Right cardiac atrium (tissue), 5 donors: ENCODE data around the gene CCDC112. TPM values are rescaled to one million over a fixed set of nuclear protein-coding genes. Genes with fewer than 3 reads are reported as not detected.

Experiments
- ATAC-seq, 2 donors: fragments of 200-7000 bp; cut with Tn5 transposase; one replicate each; pipeline versions ENCODE4 v1.8.0 to v1.9.1; 2020; ENCODE audit warnings: moderate library complexity in 2 of 2, mild to moderate bottlenecking in 1 of 2
- DNase-seq, 3 donors: peaks; one replicate each; pipeline ENCODE4 v3.0.0-alpha.2; 2020
- H3K27ac ChIP-seq: one replicate; pipeline ENCODE4 v1.5.1; 2013; ENCODE audit warnings: mild to moderate bottlenecking, low read length, control low read depth, moderate library complexity
- H3K27me3 ChIP-seq: one replicate; pipeline ENCODE4 v1.6.1; 2013; ENCODE audit not compliant: control insufficient read depth, insufficient read depth
- H3K4me1 ChIP-seq: one replicate; pipeline ENCODE4 v1.6.1; 2013; ENCODE audit warnings: low read length; ENCODE audit not compliant: control insufficient read depth, insufficient read depth
- H3K4me3 ChIP-seq: one replicate; pipeline ENCODE4 v1.5.1; 2013; ENCODE audit warnings: low read length, control low read depth
- H3K9me3 ChIP-seq: one replicate; pipeline ENCODE4 v1.6.1; 2013; ENCODE audit warnings: low read length; ENCODE audit not compliant: control insufficient read depth
- WGBS: extraction: QIAGEN DNeasy Blood & Tissue Kit; methylation state at CpG from one replicate; pipeline ENCODE4 v1.1.7; 2013; 5-methylcytosine and 5-hydroxymethylcytosine counted together
- intact Hi-C, 4 donors: fragments of 100-400 bp; cut with DNase I; formaldehyde crosslinking; loops; one replicate each; pipeline versions ENCODE4 v1.11.0 to v1.14.0; 2022 to 2023
- polyA plus RNA-seq: library from polyadenylated mRNA; stranded (reverse); fragments of 200-250 nt; gene quantifications from one replicate; pipeline ENCODE4 v1.2.3, GENCODE V29; 2013
- total RNA-seq, 4 donors: library from RNA; stranded (reverse); fragmentation: NEBNext Ultra II Directional; extraction: Animal tissue kit (Norgen Biotek cat#: 25700); gene quantifications; one replicate each; pipeline ENCODE4 v1.2.1, GENCODE V29; 2021
- donor health status: healthy with polysubstance abuse.
- donor health status: DM: no; HTN: yes; CAD: no.
- donor health status: DM: no; HTN: no; CAD: no.
- donor health status: DM: no; HTN: yes; CAD: no; lungs with severe emphysema.
- donor health status: DM: yes; HTN: yes; CAD: no.

Gene CCDC112
- total and polyA plus RNA-seq, 5 donors, result 2.8 to 6.0 (median 4.1) TPM

DNA sequence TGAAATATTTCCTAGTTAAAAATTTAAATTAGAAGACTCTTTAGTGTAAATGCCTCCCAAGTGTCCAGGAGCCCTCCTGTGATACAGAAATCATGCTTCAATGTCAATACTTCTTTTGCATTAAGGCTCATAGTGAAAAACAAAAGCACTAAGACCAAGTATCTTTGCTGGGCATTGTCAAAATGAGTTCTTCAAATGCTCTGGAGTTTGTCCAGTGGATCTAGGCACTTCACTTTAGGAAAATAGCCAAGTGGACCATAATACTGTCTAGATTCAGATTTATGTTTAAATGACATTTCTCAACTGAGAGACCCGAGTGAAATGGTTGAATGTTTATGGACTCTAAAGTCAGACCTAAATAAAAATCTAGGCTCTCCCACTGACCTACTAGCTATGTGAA lies 21.3 kb upstream of the CCDC112 start:
- 70% methylated on average over 1 of the region's 1 CpG for WGBS
- DNase-seq (no peak), ATAC-seq (no peak)
- intact Hi-C loops, result no loop called here
- Histone ChIP-seq H3K27ac (no peak overlapping the region), H3K4me1 (no peaks in the 10 kb centered on the region), H3K9me3 (no peaks in the 10 kb centered on the region), H3K27me3 (no peaks in the 10 kb centered on the region), H3K4me3 (no peak overlapping the region)

- intact Hi-C loops, result no loop called here
Measured at GRCh38 chr5:115317320-115317719, 20.9 kb upstream of the CCDC112 start.

GRCh38 chr5:115313632-115314031 lies 17.2 kb upstream of the CCDC112 start:
- no peaks in the 10 kb centered on the region for H3K4me1 ChIP-seq
- intact Hi-C loops, result loop anchor here in 3 of 4 donors (2.0 to 5.0 kb wide), 3 partner anchors 259 to 271 kb away; no protein-coding TSS in a partner anchor
- no peaks in the 10 kb centered on the region for H3K27me3 ChIP-seq
- ATAC-seq (no peak), DNase-seq (no peak)
- H3K27ac ChIP-seq, result no peak overlapping the region
- H3K9me3 ChIP-seq, result no peaks in the 10 kb centered on the region
- WGBS, result 90% methylated on average over 3 of the region's 3 CpGs
- H3K4me3 ChIP-seq, result no peak overlapping the region

More at GRCh38 chr5:115317320-115317719, 20.9 kb upstream of the CCDC112 start:
- ATAC-seq (no peak), DNase-seq (no peak)
- Histone ChIP-seq H3K27ac (no peak overlapping the region), H3K4me1 (no peaks in the 10 kb centered on the region), H3K27me3 (no peaks in the 10 kb centered on the region), H3K9me3 (no peaks in the 10 kb centered on the region), H3K4me3 (no peak overlapping the region)

GRCh38 chr5:115313052-115313451 lies 16.6 kb upstream of the CCDC112 start:
- intact Hi-C loops, result loop anchor here in 3 of 4 donors (2.0 to 5.0 kb wide), 3 partner anchors 259 to 272 kb away; no protein-coding TSS in a partner anchor
- WGBS, result 88% methylated on average over 2 of the region's 2 CpGs
- H3K4me1 ChIP-seq, result no peaks in the 10 kb centered on the region
- no peaks in the 10 kb centered on the region for H3K9me3 ChIP-seq
- H3K27ac ChIP-seq, result no peak overlapping the region
- H3K4me3 ChIP-seq, result no peak overlapping the region
- ATAC-seq, result no peak
- DNase-seq, result no peak
- no peaks in the 10 kb centered on the region for H3K27me3 ChIP-seq

- H3K4me3 ChIP-seq, result no peak overlapping the region
- WGBS, result 12% methylated on average over 1 of the region's 1 CpG
- no peaks in the 10 kb centered on the region for H3K4me1 ChIP-seq
- no peaks in the 10 kb centered on the region for H3K27me3 ChIP-seq
- H3K9me3 ChIP-seq, result no peaks in the 10 kb centered on the region
- no peak for ATAC-seq
- intact Hi-C loops, result loop anchor here (5.0 kb wide), 3 partner anchors 262 to 277 kb away; no protein-coding TSS in a partner anchor
- H3K27ac ChIP-seq, result no peak overlapping the region
- no peak for DNase-seq
Measured at GRCh38 chr5:115309751-115310370, 13.4 kb upstream of the CCDC112 start.

- DNase-seq (no peak), ATAC-seq (no peak)
- Histone ChIP-seq H3K27me3 (no peaks in the 10 kb centered on the region), H3K4me3 (no peak overlapping the region), H3K9me3 (no peaks in the 10 kb centered on the region), H3K4me1 (no peaks in the 10 kb centered on the region), H3K27ac (no peak overlapping the region)
- intact Hi-C loops, result loop anchor here in 3 of 4 donors (5.0 kb wide), 1 partner anchor 278 kb away; no protein-coding TSS in a partner anchor
Measured at GRCh38 chr5:115308815-115309214, 12.4 kb upstream of the CCDC112 start.

GRCh38 chr5:115306011-115306536 lies 9.6 kb upstream of the CCDC112 start:
- no peak for DNase-seq
- H3K27ac ChIP-seq, result no peak overlapping the region
- ATAC-seq, result peak in 1 of 2 donors; percentile 23
- no peaks in the 10 kb centered on the region for H3K27me3 ChIP-seq
- 90% methylated on average over 1 of the region's 1 CpG for WGBS
- no peaks in the 10 kb centered on the region for H3K4me1 ChIP-seq
- H3K9me3 ChIP-seq, result no peaks in the 10 kb centered on the region
- no peak overlapping the region for H3K4me3 ChIP-seq
- intact Hi-C loops, result loop anchor here in 3 of 4 donors (5.0 kb wide), 1 partner anchor 281 kb away; no protein-coding TSS in a partner anchor

DNA sequence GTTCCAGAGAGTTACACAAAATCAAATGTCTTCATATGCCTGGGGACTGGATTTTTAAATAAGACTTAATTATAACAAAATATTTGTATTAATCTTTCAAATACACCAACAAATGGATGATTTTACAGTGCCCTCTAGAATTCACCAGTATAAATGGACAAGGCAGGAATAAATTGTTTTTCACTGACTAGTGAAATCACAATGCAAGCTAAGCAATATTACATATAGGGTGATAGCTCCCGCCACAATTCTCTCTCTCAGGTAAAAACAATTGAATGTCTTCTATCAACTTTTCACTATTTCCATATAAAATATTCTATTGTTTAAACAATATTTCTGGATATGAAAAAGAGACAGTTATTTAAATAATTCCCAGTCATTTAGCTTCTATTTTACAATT lies 8.0 kb upstream of the CCDC112 start:
- intact Hi-C loops, result no loop called here
- Histone ChIP-seq H3K4me3 (no peak overlapping the region), H3K4me1 (no peaks in the 10 kb centered on the region), H3K27me3 (no peaks in the 10 kb centered on the region), H3K27ac (no peak overlapping the region), H3K9me3 (no peaks in the 10 kb centered on the region)
- ATAC-seq (no peak), DNase-seq (no peak)
- 99% methylated on average over 1 of the region's 1 CpG for WGBS

DNA sequence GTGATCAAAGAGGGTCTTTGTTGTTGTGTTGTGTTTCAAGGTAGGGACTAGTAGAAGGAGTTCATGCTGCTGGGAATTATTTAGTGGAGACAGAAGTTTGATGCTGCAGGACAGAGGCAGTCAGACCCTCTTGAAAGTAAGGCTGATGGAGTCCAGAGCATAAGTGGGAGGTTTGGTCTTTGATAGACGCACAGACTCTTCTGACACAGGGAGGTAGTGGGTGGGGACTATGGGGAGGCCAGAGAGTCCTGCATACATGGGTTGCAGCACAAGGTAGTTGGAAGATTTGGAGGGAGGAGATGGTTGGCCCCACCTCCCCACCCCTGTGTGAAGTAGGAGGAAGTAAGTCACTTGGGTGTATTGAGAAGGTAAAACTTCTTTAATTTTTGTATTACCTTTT lies 2.4 kb upstream of the CCDC112 start:
- H3K27me3 ChIP-seq, result no peaks in the 10 kb centered on the region
- WGBS, result 46% methylated on average over 1 of the region's 1 CpG
- ATAC-seq (no peak), DNase-seq (no peak)
- H3K27ac ChIP-seq, result no peak overlapping the region
- no peaks in the 10 kb centered on the region for H3K9me3 ChIP-seq
- no peak overlapping the region for H3K4me3 ChIP-seq
- H3K4me1 ChIP-seq, result no peaks in the 10 kb centered on the region
- intact Hi-C loops, result no loop called here

GRCh38 chr5:115297031-115297430 lies 577 bp upstream of the CCDC112 start:
- no peak for ATAC-seq
- H3K9me3 ChIP-seq, result no peaks in the 10 kb centered on the region
- DNase-seq, result no peak
- no peaks in the 10 kb centered on the region for H3K27me3 ChIP-seq
- 56% methylated on average over 5 of the region's 5 CpGs for WGBS
- no peaks in the 10 kb centered on the region for H3K4me1 ChIP-seq
- peak overlapping the region; percentile 97 for H3K4me3 ChIP-seq
- no peak overlapping the region for H3K27ac ChIP-seq
- intact Hi-C loops, result no loop called here

- H3K4me1 ChIP-seq, result no peaks in the 10 kb centered on the region
- DNase-seq (no peak), ATAC-seq (peak; percentile 32 to 59)
- no peaks in the 10 kb centered on the region for H3K27me3 ChIP-seq
- no peaks in the 10 kb centered on the region for H3K9me3 ChIP-seq
- no peak overlapping the region for H3K27ac ChIP-seq
- WGBS, result 12% methylated on average over 11 of the region's 11 CpGs
- intact Hi-C loops, result no loop called here
- H3K4me3 ChIP-seq, result peak overlapping the region; percentile 97
Measured at GRCh38 chr5:115295777-115296123, 704 bp downstream of the CCDC112 start.
